Keratinocyte (primary cell): ENCODE data around the gene NOTUM. TPM values are rescaled to one million over a fixed set of nuclear protein-coding genes. Genes with fewer than 3 reads are reported as not detected.

ENCODE experiments used
- DNase-seq: peaks from one replicate; pipeline ENCODE4 v3.0.0-alpha.2; 2011; ENCODE audit warnings: low read depth, missing footprints, low spot score
- FAIRE-seq: peaks from 2 replicates; lab custom pipeline; 2011; peaks lifted over from hg19 to GRCh38; lab: Jason Lieb, UNC
- H2AFZ ChIP-seq: 2 replicates; pipeline ENCODE4 v1.6.0; 2012; ENCODE audit warnings: low read length, control low read depth, inconsistent platforms; ENCODE audit not compliant: control insufficient read depth
- H3K27ac ChIP-seq: 2 replicates; pipeline ENCODE4 v1.5.1; 2011; ENCODE audit warnings: low read length; ENCODE audit not compliant: control insufficient read depth, insufficient read depth
- H3K27me3 ChIP-seq: 3 replicates; pipeline ENCODE4 v1.6.0; 2011; ENCODE audit warnings: low read length; ENCODE audit not compliant: control insufficient read depth, insufficient read depth; ENCODE audit errors: extremely low read depth
- H3K36me3 ChIP-seq, 2 experiments: 2 replicates in 1 of 2; 3 replicates in 1 of 2; pipeline ENCODE4 v1.5.1; 2011; ENCODE audit warnings: low read length in 2 of 2, mild to moderate bottlenecking in 1 of 2; ENCODE audit not compliant: control insufficient read depth in 2 of 2, insufficient read depth in 2 of 2; ENCODE audit errors: extremely low read depth in 1 of 2
- H3K4me1 ChIP-seq: 3 replicates; pipeline ENCODE4 v1.5.1; 2011; ENCODE audit warnings: low read length; ENCODE audit not compliant: control insufficient read depth, insufficient read depth; ENCODE audit errors: extremely low read depth
- H3K4me2 ChIP-seq: 3 replicates; pipeline ENCODE4 v1.6.0; 2011; ENCODE audit warnings: low read depth, low read length; ENCODE audit not compliant: control insufficient read depth, insufficient read depth; ENCODE audit errors: extremely low read depth
- H3K4me3 ChIP-seq, 3 experiments: fragments of 200-600 bp in 1 of 3; sonication (generic) in 1 of 3; 2 replicates in 2 of 3; 3 replicates in 1 of 3; pipeline ENCODE4 v1.5.1; 2011 to 2016; ENCODE audit warnings: low read length in 3 of 3, mild to moderate bottlenecking in 3 of 3, control low read depth in 2 of 3, inconsistent platforms in 1 of 3, low read depth in 1 of 3, mixed read lengths in 1 of 3, mixed run types in 1 of 3, moderate library complexity in 1 of 3; ENCODE audit not compliant: control insufficient read depth in 2 of 3, insufficient read depth in 2 of 3; ENCODE audit errors: extremely low read depth in 1 of 3
- H3K79me2 ChIP-seq: 2 replicates; pipeline ENCODE4 v1.6.0; 2012; ENCODE audit warnings: low read length; ENCODE audit not compliant: control insufficient read depth, insufficient read depth
- H3K9ac ChIP-seq: 3 replicates; pipeline ENCODE4 v1.6.0; 2011; ENCODE audit warnings: low read length; ENCODE audit not compliant: control insufficient read depth, insufficient read depth; ENCODE audit errors: extremely low read depth
- H3K9me1 ChIP-seq: 3 replicates; pipeline ENCODE4 v1.6.0; 2011; ENCODE audit warnings: low read length; ENCODE audit not compliant: control insufficient read depth, insufficient read depth; ENCODE audit errors: extremely low read depth
- H3K9me3 ChIP-seq: 2 replicates; pipeline ENCODE4 v1.5.1; 2012; ENCODE audit warnings: low read depth, low read length; ENCODE audit not compliant: control insufficient read depth
- H4K20me1 ChIP-seq: 3 replicates; pipeline ENCODE4 v1.6.0; 2011; ENCODE audit warnings: low read length; ENCODE audit not compliant: control insufficient read depth, insufficient read depth; ENCODE audit errors: extremely low read depth
- CTCF ChIP-seq, 3 experiments: IDR thresholded peaks in 1 of 3; conservative IDR thresholded peaks in 1 of 3; optimal IDR thresholded peaks in 1 of 3; 2 replicates in 2 of 3; 3 replicates in 1 of 3; pipeline versions ENCODE3 to v1.5.1; 2011; ENCODE audit warnings: low read length in 3 of 3, mild to moderate bottlenecking in 3 of 3, moderate library complexity in 2 of 3, control low read depth in 1 of 3, inconsistent platforms in 1 of 3; ENCODE audit not compliant: insufficient read depth in 2 of 3; ENCODE audit errors: extremely low read depth in 1 of 3
- EZH2 ChIP-seq: IDR thresholded peaks from one replicate; pipeline ENCODE4 v1.6.1; 2012; ENCODE audit warnings: inconsistent platforms, mild to moderate bottlenecking, low read length, moderate library complexity
- dilution Hi-C: fragments of 300-500 bp; cut with MboI; formaldehyde crosslinking; loops from one replicate; pipeline ENCODE4 v1.7.0; 2020; ENCODE audit warnings: low sequenced_read_pairs; ENCODE audit not compliant: extremely low pct_ligation_motif_present
- polyA plus RNA-seq, 5 experiments: library from polyadenylated mRNA; depleted of rRNA in 3 of 5; stranded (reverse) in 3 of 5; stranded (forward) in 1 of 5; unstranded in 1 of 5; fragments of >200 nt; gene quantifications; 1 replicate in 1 of 5; 2 replicates in 3 of 5; 3 replicates in 1 of 5; pipeline versions ENCODE4 v1.2.1 to v1.2.3, GENCODE V29; 2011 to 2012; ENCODE audit warnings: missing spikeins in 2 of 5, low read depth in 1 of 5, low replicate concordance in 1 of 5

NOTUM gene
- polyA plus RNA-seq, 1 donor (not counting 4 experiments of a cell fraction or from before 2014, with no cell fraction given), result not detected

DNA sequence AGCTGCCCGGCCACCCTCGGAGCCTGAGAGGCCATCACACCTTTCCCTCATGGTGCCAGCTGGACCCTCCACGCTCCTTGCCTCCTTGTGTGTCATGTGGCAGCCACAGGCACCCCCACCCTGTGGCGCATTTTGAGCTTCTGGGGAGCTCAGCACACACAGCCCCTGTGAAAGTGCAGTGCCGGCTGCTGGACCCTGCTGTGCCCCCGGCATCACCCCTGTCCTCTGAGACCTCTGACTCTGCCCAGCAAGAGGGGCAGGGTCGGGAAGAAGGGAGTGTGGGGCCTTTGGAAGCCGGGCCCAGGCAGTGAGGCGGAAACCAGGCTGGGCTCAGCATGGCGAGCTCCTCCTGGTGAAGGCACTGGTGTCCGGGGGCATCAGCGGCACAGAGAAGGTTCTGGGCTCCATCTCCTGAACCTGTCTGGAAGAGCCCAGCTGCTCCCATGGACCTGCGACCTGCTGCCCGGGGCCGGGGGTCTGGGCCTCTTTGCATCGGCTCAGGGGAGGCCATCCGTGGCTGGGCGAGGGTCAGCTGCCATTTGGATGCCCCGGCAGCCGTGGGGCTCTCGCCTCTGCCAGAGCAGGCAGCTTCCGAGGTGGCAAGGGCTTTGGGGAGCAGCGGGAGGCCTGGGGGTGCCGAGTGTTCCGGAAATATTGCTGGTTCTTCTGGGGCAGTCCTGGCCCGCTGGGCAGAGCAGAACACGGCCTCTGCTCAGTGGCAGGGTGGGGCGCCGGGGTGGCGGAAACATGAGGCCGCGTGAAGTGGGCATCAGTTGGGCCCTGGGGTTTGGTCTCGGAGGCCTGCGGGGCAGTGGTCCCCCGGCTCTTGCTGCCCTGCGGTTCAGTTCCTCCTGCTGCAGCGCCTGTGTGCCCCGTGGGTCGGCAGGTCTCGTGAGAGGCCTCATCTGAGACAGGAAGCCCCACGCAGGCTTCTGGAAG lies 43.8 kb upstream of the NOTUM start:
- Histone ChIP-seq H3K36me3 (no peaks in the 10 kb centered on the region), H3K4me3 (no peak overlapping the region), H3K4me2 (no peak overlapping the region), H3K9me1 (peaks cover 2% of the 10 kb centered on the region), H2AFZ (no peak overlapping the region), H3K4me1 (peaks cover 32% of the 10 kb centered on the region), H3K9ac (no peak overlapping the region), H4K20me1 (no peaks in the 10 kb centered on the region), H3K27me3 (no peaks in the 10 kb centered on the region), H3K9me3 (no peaks in the 10 kb centered on the region), H3K79me2 (no peaks in the 10 kb centered on the region), H3K27ac (no peak overlapping the region)
- no peak for TF ChIP-seq EZH2
- TF ChIP-seq CTCF (optimal IDR thresholded peaks at IDR 0.05 in 1 of 3, IDR thresholded peaks at IDR 0.05 in 1 of 3, conservative IDR thresholded peaks at IDR 0.05 in 1 of 3; ENCODE audit: extremely low read depth in 1 of 3, insufficient read depth in 2 of 3, low read length in 3 of 3), result no peak
- dilution Hi-C loops, result no loop called here
- DNase-seq, result no peak
- FAIRE-seq, result no peak

GRCh38 chr17:82003411-82004381 lies 42.7 kb upstream of the NOTUM start:
- Histone ChIP-seq H3K27ac (peak overlapping the region; percentile 49), H3K4me1 (peaks cover 32% of the 10 kb centered on the region), H3K27me3 (no peaks in the 10 kb centered on the region), H3K36me3 (no peaks in the 10 kb centered on the region), H3K9me3 (no peaks in the 10 kb centered on the region), H2AFZ (peak overlapping the region; percentile 80), H3K9ac (peak overlapping the region; percentile 60), H3K9me1 (peaks cover 2% of the 10 kb centered on the region), H3K4me3 (no peak overlapping the region), H4K20me1 (no peaks in the 10 kb centered on the region), H3K79me2 (no peaks in the 10 kb centered on the region), H3K4me2 (peak overlapping the region; percentile 64)
- TF ChIP-seq EZH2 (no peak), CTCF (optimal IDR thresholded peaks at IDR 0.05 in 1 of 3, IDR thresholded peaks at IDR 0.05 in 1 of 3, conservative IDR thresholded peaks at IDR 0.05 in 1 of 3; ENCODE audit: extremely low read depth in 1 of 3, insufficient read depth in 2 of 3, low read length in 3 of 3) (no peak)
- FAIRE-seq (peak; percentile 70), DNase-seq (peak; percentile 73)
- dilution Hi-C loops, result no loop called here
